NCI-H2171 treated with DMSO at 0.1 percent for 48 hours (cell line): ENCODE results near the gene LRP1-AS.

Experiments
- DNase-seq: peaks from one replicate; lab custom pipeline; 2025; lab: John Stamatoyannopoulos, UW

The LRP1-AS gene

GRCh38 chr12:57160040-57160439 lies 12.6 kb upstream of the LRP1-AS start:
- DNase-seq = no peak

GRCh38 chr12:57159311-57159710 lies 11.9 kb upstream of the LRP1-AS start:
- DNase-seq = peak; percentile 35

DNA sequence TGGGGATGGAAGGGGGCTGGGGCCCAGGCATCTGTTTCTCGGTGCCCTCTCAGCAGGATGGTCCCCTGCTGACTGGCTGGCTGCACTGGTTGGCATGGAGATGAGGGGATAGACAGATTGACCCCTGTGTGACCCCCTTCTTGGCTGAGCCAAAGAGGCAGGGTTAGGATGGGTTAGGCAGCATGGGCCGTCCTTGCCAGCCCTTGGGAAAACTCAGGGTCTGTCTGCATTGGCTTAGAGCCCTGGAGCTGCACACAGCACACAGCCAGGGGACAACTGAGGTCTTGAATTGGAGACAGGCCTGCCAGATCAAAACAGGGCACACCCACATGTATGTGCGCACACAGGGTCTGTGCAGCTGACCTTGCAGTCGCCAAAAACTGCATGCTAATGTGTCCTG lies 11.2 kb upstream of the LRP1-AS start:
- peak; percentile 45 for DNase-seq

DNA sequence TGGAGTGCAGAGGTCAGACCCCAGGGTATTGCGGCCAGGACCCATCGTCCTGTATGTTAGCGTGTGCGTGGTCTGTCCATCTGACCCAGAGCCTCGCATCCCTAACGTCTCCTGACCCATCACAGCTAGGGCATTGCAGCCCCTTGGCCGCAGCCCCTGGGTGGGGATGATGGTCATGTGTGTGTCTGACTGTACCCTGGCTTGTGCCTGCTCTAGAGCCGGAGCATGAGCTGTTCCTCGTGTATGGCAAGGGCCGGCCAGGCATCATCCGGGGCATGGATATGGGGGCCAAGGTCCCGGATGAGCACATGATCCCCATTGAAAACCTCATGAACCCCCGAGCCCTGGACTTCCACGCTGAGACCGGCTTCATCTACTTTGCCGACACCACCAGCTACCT lies 10.8 kb upstream of the LRP1-AS start:
- DNase-seq = no peak

DNA sequence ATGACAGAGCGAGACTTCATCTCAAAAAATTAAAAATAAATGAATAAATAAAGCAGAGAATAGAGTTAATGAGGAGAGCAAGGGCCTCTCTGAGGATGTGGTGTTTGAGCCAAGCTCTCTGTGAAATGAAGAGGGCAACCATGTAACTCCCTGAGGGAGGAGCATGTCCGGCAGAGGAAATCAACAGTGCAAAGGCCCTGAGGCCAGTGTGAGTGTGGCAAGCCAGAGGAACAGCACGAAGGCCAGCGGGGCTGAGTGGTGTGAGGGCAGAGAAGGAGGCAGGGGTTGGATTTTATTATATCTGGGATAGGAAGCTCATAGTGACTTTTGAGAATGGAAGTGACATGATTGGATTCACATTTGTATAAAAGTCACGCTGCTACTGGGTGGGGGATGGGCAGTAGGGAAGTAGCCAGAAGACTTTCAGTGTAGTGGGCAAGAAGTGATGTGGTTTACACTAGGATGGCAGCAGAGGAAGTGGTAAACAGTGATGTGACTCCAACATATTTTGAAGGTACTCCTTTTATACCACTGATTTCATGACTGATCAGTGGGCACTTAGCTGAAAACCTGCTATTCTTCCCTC lies 10.3 kb upstream of the LRP1-AS start:
- no peak for DNase-seq

DNA sequence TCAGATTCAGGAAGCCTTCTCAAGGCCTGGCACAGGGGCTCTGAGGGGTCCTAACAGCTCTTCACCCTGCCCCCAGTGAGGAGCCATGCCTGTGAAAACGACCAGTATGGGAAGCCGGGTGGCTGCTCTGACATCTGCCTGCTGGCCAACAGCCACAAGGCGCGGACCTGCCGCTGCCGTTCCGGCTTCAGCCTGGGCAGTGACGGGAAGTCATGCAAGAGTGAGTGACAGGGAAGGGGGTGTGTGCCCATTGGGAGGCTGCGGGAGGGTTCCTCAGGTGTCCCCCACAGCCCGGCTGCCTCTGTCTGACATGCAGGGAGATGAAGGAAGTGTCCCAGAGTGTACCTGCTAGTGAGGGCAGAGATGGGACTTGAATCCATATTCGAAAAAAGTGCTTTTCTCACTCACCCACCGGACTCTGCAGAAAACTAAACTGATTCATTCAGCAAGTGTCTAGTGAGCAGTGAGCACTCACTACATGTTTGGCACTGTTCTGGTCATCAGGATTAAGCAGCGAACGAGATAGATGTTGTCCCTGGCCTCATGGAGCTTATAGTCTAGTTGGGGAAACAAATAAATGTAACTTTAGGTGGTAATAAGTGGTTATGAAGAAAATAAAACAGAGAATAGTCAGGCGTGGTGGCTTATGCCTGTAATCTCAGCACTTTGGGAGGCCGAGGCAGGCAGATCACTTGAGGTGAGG lies 9.4 kb upstream of the LRP1-AS start:
- DNase-seq = no peak

- DNase-seq = no peak
These were observed 7.5 kb upstream of the LRP1-AS start for GRCh38 chr12:57154804-57155434.

DNA sequence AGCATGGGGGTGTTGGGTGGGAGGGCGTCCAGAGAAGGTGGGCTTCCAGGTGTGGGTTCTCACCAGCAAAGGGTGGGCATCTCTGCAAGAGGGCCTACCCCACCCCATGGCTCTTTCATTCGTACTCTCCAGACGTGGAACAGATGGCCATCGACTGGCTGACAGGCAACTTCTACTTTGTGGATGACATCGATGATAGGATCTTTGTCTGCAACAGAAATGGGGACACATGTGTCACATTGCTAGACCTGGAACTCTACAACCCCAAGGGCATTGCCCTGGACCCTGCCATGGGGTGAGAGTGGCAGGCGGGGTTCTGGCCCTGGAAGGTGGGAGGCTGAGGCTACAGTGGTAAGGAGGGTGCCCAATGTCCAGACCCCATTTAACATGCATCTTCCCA lies 6.7 kb upstream of the LRP1-AS start:
- DNase-seq = no peak

DNA sequence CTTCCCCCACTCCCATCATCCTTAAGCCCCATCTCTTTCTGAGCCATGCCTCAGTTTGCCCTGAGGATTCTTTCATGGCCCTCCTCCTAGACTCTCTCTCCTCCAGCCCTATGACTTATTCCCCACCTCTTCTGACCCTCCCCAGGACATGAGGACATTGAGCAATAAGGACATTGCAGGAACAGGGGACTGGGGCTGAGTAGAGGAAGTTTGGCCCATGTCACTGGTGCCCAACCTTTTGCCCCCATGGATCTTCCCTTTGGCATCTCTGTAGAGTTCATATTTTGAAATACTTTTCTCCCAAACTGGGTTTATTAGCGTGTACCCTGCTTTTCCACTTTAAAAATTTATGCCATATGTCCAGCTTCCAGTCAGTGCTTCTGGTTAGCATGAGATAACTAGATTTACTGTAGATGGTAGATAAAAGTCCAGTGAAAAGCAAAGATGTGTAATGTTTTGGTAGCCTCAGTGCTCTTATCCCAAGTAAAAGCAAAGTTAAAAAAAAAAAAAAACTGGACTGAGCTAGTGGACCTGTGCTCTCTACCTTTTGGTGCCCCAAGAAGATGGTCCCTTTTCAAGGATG lies 6.1 kb upstream of the LRP1-AS start:
- DNase-seq = no peak

GRCh38 chr12:57152639-57153038 lies 5.2 kb upstream of the LRP1-AS start:
- DNase-seq = no peak

- DNase-seq = no peak
These were observed 4.6 kb upstream of the LRP1-AS start for GRCh38 chr12:57151741-57152630.

DNA sequence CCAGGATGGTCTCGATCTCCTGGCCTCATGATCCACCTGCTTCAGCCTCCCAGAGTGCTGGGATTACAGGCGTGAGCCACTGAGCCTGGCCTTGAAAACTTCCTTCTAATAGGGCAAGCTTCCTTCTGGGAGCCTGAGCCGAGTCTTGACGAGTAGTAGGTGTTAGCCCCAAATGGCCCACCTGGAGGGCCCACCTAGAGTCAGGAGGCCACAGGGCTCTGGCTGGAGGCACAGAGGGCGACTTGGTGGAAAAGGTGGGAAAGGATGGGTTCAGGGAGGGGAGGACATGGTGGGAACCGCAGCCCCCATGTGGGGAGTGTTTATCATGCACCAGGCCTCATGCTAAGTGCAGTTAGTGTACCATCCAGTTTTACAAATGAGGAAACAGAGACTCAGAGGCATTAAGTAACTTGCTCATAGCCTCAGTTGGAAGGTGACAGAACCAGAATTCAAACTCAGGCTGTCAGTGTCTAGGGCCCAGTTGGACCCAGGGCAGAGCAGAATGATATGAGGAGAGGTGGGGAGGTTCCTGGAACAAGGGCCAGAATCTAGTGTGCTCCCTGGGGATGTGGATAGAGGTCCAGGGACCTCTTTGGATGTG lies 3.1 kb upstream of the LRP1-AS start:
- no peak for DNase-seq

GRCh38 chr12:57149245-57149900 lies 2.0 kb upstream of the LRP1-AS start:
- no peak for DNase-seq

GRCh38 chr12:57148469-57149244 lies 1.2 kb upstream of the LRP1-AS start:
- DNase-seq = no peak

DNA sequence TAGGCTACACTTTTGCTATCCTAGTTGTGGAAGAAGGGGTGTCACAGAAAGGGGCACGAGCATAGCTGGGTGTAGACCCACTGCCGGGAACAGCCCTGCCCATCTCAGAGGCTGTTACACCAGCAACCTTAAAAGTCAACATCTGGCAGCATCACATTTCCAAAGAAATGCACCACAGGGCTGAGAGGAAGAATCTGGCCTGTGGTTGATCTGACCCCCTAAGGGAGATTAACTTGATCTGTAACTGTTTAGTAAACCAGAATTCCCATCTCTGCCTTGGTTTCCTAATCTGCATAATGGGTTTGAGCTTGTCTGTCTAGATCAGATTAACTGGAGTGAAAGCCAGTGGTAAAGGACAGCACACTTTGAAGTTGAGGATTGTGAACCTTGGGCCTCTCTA lies 1.3 kb downstream of the LRP1-AS start:
- no peak for DNase-seq

GRCh38 chr12:57145460-57146059 lies 1.9 kb downstream of the LRP1-AS start:
- DNase-seq = no peak

GRCh38 chr12:57143454-57143853 lies 4.0 kb downstream of the LRP1-AS start:
- no peak for DNase-seq

DNA sequence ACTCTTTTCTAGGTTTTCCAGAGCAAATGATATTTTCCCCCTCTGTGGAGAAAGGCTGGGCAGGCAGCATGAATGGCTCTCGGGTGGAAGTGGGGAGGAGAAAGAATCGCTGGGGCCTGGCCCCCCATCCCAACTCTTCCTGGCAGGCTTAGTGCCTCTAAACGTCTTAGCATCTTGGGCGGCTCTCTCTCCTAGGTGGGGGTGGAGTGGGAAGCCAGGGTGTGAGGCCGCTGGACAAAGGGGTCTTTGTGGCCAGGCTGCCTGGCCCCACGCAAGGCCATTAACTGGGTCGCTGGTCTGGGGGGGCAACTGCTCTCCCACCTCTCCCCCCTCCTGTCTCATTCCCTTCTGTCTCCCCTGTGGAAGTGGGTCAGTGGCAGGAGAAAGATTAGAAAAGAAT lies 4.7 kb downstream of the LRP1-AS start:
- DNase-seq = no peak

GRCh38 chr12:57142121-57142520 lies 5.3 kb downstream of the LRP1-AS start:
- no peak for DNase-seq

DNA sequence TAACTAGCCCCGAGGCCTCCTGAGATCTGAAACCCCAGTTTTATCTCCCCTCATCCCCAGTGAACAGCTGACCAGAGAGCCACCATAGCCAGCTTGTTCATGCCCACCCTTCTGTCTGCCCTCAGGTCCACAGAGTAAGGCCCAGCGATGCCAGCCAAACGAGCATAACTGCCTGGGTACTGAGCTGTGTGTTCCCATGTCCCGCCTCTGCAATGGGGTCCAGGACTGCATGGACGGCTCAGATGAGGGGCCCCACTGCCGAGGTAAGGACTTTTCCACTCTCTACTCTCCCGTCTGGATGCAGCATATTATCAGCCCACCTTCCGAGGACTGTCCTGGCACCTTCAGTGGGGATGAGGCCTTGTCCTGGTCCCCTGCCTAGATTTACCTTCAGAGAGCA lies 6.2 kb downstream of the LRP1-AS start:
- no peak for DNase-seq
